Spleen (tissue), 7 donors: Measurements from ENCODE around the gene ARFGAP1.
"Not testable (repeated sequence)": the region's sequence is repeated elsewhere in the genome, so short reads cannot be mapped to it uniquely, and the experiment has no call there.

Experiments
- CTCF ChIP-seq, 11 experiments: fragments of 200-600 bp in 7 of 11; fragments of 450-650 bp in 4 of 11; sonication (generic) in 4 of 11; IDR thresholded peaks in 8 of 11; conservative IDR thresholded peaks in 3 of 11; 1 replicate in 7 of 11; 2 replicates in 4 of 11; pipeline versions ENCODE4 v1.4.0 to v1.8.0; 2016 to 2021; ENCODE audit warnings: antibody characterized with exemption in 11 of 11, inconsistent platforms in 4 of 11, mild to moderate bottlenecking in 1 of 11
- POLR2A ChIP-seq, 3 donors: fragments of 450-650 bp; IDR thresholded peaks; one replicate each; pipeline ENCODE4 v1.5.1; 2017; ENCODE audit warnings: antibody characterized with exemption in 3 of 3, mild to moderate bottlenecking in 1 of 3
- POLR2AphosphoS5 ChIP-seq, 3 donors: sonication (generic); formaldehyde crosslinking; IDR thresholded peaks; one replicate each; pipeline ENCODE4 v1.5.1; 2017; ENCODE audit warnings: antibody characterized with exemption in 3 of 3
- donor health status: DM: no; HTN: no; CAD: no; lungs with moderate emphysema.
- donor health status: DM: no; HTN: no; CAD: no.
- donor health status: DM: no; HTN: no; CAD: no.

GRCh38 chr20:63335060-63335459 is 62.4 kb downstream of the ARFGAP1 start:
- not testable (repeated sequence) for TF ChIP-seq CTCF (IDR thresholded peaks at IDR 0.05 in 8 of 11, conservative IDR thresholded peaks at IDR 0.05 in 3 of 11); POLR2A (IDR thresholded peaks at IDR 0.05); POLR2AphosphoS5 (IDR thresholded peaks at IDR 0.05)
